CD14-positive monocyte (primary cell): ENCODE data around the gene CNTNAP2. TPM values are rescaled to one million over a fixed set of nuclear protein-coding genes. Genes with fewer than 3 reads are reported as not detected.

Experiments
- DNase-seq, 3 donors: peaks; one replicate each; pipeline ENCODE4 v3.0.0-alpha.2; 2011 to 2022
- H2AFZ ChIP-seq: 2 replicates; pipeline ENCODE4 v1.6.0; 2012; ENCODE audit warnings: mild to moderate bottlenecking, low read depth, low read length, inconsistent platforms; ENCODE audit not compliant: insufficient read depth, poor library complexity, severe bottlenecking
- H3K27ac ChIP-seq, 2 donors: 1 replicate in 1 of 2; 2 replicates in 1 of 2; pipeline ENCODE4 v1.5.1; 2012 to 2013; ENCODE audit warnings: low read length in 2 of 2, control low read depth in 1 of 2, inconsistent platforms in 1 of 2, low read depth in 1 of 2, mild to moderate bottlenecking in 1 of 2
- H3K27me3 ChIP-seq, 2 donors: one replicate each; pipeline versions ENCODE4 v1.6.0 to v1.6.1; 2011 to 2013; ENCODE audit warnings: low read length in 2 of 2; ENCODE audit not compliant: control insufficient read depth in 2 of 2, insufficient read depth in 2 of 2
- H3K36me3 ChIP-seq, 2 donors: replicated peaks in 1 of 2; 1 replicate in 1 of 2; 2 replicates in 1 of 2; pipeline versions ENCODE4 v1.5.1 to v1.6.1; 2012 to 2013; ENCODE audit warnings: low read length in 2 of 2, control low read depth in 1 of 2, inconsistent platforms in 1 of 2, mild to moderate bottlenecking in 1 of 2; ENCODE audit not compliant: insufficient read depth in 2 of 2, control insufficient read depth in 1 of 2
- H3K4me1 ChIP-seq, 2 donors: 1 replicate in 1 of 2; 2 replicates in 1 of 2; pipeline versions ENCODE4 v1.5.1 to v1.6.1; 2012 to 2013; ENCODE audit warnings: low read length in 2 of 2, control low read depth in 1 of 2, inconsistent platforms in 1 of 2, mild to moderate bottlenecking in 1 of 2, moderate library complexity in 1 of 2; ENCODE audit not compliant: insufficient read depth in 2 of 2, control insufficient read depth in 1 of 2
- H3K4me2 ChIP-seq: replicated peaks from 2 replicates; pipeline ENCODE3; 2012; ENCODE audit warnings: low read length, moderate library complexity, mild to moderate bottlenecking; ENCODE audit not compliant: poor library complexity, severe bottlenecking; ENCODE audit errors: extremely low read depth
- H3K4me3 ChIP-seq, 3 experiments: fragments of 200-600 bp in 1 of 3; sonication (generic) in 1 of 3; replicated peaks in 1 of 3; 1 replicate in 2 of 3; 2 replicates in 1 of 3; pipeline ENCODE4 v1.5.1; 2011 to 2013; ENCODE audit warnings: low read length in 3 of 3, mild to moderate bottlenecking in 3 of 3, control low read depth in 2 of 3, low read depth in 2 of 3, inconsistent platforms in 1 of 3, moderate library complexity in 1 of 3
- H3K79me2 ChIP-seq: 2 replicates; pipeline ENCODE4 v1.6.0; 2012; ENCODE audit warnings: mild to moderate bottlenecking, control low read depth, inconsistent platforms, low read length, moderate library complexity; ENCODE audit not compliant: insufficient read depth
- H3K9ac ChIP-seq: 2 replicates; pipeline ENCODE4 v1.6.0; 2017; ENCODE audit warnings: low read length, mild to moderate bottlenecking; ENCODE audit not compliant: insufficient read depth, poor library complexity, severe bottlenecking
- H3K9me3 ChIP-seq, 2 donors: replicated peaks in 1 of 2; 1 replicate in 1 of 2; 2 replicates in 1 of 2; pipeline versions ENCODE4 v1.5.1 to v1.6.1; 2012 to 2013; ENCODE audit warnings: low read length in 2 of 2, control low read depth in 1 of 2; ENCODE audit not compliant: control insufficient read depth in 1 of 2, insufficient read depth in 1 of 2
- H4K20me1 ChIP-seq: 2 replicates; pipeline ENCODE4 v1.6.0; 2012; ENCODE audit warnings: mild to moderate bottlenecking, low read length, control low read depth, moderate library complexity; ENCODE audit not compliant: insufficient read depth
- H3K27ac Mint-ChIP-seq, 7 donors: one replicate each; pipeline ENCODE4 v1.8.0; 2020; ENCODE audit warnings: mild to moderate bottlenecking in 7 of 7, mixed read lengths in 7 of 7, moderate library complexity in 6 of 7, inconsistent platforms in 2 of 7
- H3K27me3 Mint-ChIP-seq, 3 donors: one replicate each; pipeline ENCODE4 v1.8.0; 2021 to 2022; ENCODE audit warnings: low read depth in 3 of 3, mild to moderate bottlenecking in 3 of 3, mixed read lengths in 3 of 3, moderate library complexity in 3 of 3, inconsistent platforms in 1 of 3
- H3K36me3 Mint-ChIP-seq, 2 donors: one replicate each; pipeline ENCODE4 v1.8.0; 2020; ENCODE audit warnings: mixed read lengths in 2 of 2, inconsistent platforms in 1 of 2, mild to moderate bottlenecking in 1 of 2
- H3K4me1 Mint-ChIP-seq: one replicate; pipeline ENCODE4 v1.8.0; 2020; ENCODE audit warnings: mild to moderate bottlenecking, mixed read lengths
- H3K4me3 Mint-ChIP-seq, 2 donors: one replicate each; pipeline ENCODE4 v1.8.0; 2020; ENCODE audit warnings: mild to moderate bottlenecking in 2 of 2, mixed read lengths in 2 of 2, moderate library complexity in 1 of 2
- H3K9me3 Mint-ChIP-seq, 7 donors: one replicate each; pipeline ENCODE4 v1.8.0; 2020 to 2022; ENCODE audit warnings: mixed read lengths in 7 of 7, mild to moderate bottlenecking in 6 of 7, moderate library complexity in 6 of 7, inconsistent platforms in 2 of 7
- WGBS: methylation state at CpG from one replicate; pipeline ENCODE4 v1.1.5; 2013; ENCODE audit warnings: missing lambda C conversion rate; ENCODE audit not compliant: insufficient coverage; 5-methylcytosine and 5-hydroxymethylcytosine counted together
- intact Hi-C, 2 donors: fragments of 100-400 bp; cut with micrococcal nuclease; formaldehyde crosslinking; loops; one replicate each; pipeline versions ENCODE4 v1.15.0 to v1.15.1; 2023
- polyA plus RNA-seq, 3 donors: library from polyadenylated mRNA; depleted of rRNA in 1 of 3; unstranded in 2 of 3; stranded (reverse) in 1 of 3; fragments of 300-500 nt in 2 of 3; fragments of >200 nt in 1 of 3; fragmentation: Illumina TruSeq in 2 of 3; gene quantifications; 1 replicate in 2 of 3; 2 replicates in 1 of 3; pipeline ENCODE4 v1.2.3, GENCODE V29; 2012 to 2021
- TF ChIP-seq, protein P1 (sequence below): fragments of 200-600 bp; IDR thresholded peaks from one replicate; pipeline ENCODE4 v1.8.0; 2022; ENCODE audit warnings: antibody characterized with exemption, mild to moderate bottlenecking

The CNTNAP2 gene
- polyA plus RNA-seq, 3 donors: 0.01 TPM; not detected in 2

DNA sequence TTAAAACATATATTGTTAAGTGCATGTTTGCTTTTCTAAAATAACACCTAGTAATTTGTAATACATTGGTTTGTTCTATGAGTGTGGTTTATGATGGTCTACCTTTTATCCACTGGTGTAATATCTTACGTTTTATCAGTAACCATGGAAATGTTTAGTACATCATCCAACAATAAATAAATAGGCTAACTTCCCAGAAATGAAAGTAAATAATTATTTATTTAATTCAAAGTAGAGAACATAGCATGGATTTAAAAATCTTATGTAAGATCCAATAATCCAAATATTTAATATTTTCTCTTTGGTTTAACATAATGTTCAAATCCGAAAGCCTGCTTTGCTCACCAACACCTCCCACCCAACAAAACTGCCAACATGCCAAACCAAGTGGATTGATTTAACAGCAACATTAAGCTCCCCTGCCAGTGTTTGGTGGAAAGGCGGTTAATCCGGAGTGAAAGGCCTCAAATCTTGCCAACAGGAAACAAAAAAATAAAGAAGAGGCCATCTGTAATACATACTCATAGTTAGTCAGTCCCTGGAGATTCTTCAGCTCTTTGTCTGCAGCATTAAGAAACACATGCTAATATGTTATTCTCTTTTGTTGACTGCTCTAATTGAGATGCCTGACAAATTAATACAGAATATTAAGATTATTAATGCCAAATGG is 897.8 kb downstream of the CNTNAP2 start:
- H3K4me3 ChIP-seq: no peak overlapping the region
- H3K36me3 ChIP-seq: no peaks in the 10 kb centered on the region
- Mint-ChIP-seq H3K4me3 (no peak overlapping the region), H3K27ac (no peak overlapping the region), H3K4me1 (no peaks in the 10 kb centered on the region), H3K36me3 (no peaks in the 10 kb centered on the region), H3K9me3 (peaks cover 0 to 8% (median 2%) of the 10 kb centered on the region in 7 donors), H3K27me3 (no peaks in the 10 kb centered on the region)
- intact Hi-C loops: no loop called here
- 100% methylated on average over 2 of the region's 4 CpGs for WGBS
- H3K27ac ChIP-seq: no peak overlapping the region
- H4K20me1 ChIP-seq: no peaks in the 10 kb centered on the region
- H3K9ac ChIP-seq: no peak overlapping the region
- no peaks in the 10 kb centered on the region for H3K4me1 ChIP-seq
- H3K9me3 ChIP-seq: no peaks in the 10 kb centered on the region
- H3K27me3 ChIP-seq: no peaks in the 10 kb centered on the region
- TF ChIP-seq, protein P1, sequence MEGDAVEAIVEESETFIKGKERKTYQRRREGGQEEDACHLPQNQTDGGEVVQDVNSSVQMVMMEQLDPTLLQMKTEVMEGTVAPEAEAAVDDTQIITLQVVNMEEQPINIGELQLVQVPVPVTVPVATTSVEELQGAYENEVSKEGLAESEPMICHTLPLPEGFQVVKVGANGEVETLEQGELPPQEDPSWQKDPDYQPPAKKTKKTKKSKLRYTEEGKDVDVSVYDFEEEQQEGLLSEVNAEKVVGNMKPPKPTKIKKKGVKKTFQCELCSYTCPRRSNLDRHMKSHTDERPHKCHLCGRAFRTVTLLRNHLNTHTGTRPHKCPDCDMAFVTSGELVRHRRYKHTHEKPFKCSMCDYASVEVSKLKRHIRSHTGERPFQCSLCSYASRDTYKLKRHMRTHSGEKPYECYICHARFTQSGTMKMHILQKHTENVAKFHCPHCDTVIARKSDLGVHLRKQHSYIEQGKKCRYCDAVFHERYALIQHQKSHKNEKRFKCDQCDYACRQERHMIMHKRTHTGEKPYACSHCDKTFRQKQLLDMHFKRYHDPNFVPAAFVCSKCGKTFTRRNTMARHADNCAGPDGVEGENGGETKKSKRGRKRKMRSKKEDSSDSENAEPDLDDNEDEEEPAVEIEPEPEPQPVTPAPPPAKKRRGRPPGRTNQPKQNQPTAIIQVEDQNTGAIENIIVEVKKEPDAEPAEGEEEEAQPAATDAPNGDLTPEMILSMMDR: no peak
- no peak overlapping the region for H2AFZ ChIP-seq
- H3K79me2 ChIP-seq: no peaks in the 10 kb centered on the region
- no peak for DNase-seq
- no peak overlapping the region for H3K4me2 ChIP-seq

DNA sequence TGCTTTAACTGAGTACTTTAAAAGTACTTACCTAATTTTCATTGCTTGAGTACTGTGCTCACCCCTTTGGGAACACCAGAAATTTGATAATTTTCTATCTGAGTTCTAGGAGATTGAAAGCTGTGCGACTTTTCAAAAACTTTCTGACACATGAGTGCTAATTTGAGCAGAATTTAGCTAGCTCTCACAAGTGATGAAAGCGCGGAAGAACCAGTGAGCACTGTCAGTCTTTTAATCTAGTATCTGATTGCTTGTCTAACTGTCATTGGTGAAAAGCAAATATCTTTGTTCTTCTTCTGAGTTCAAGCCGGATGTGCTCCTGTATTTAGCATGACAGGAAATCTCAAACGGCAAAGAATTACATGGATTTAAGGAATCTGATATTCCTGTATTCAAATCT is 899.4 kb downstream of the CNTNAP2 start:
- H3K36me3 ChIP-seq: no peaks in the 10 kb centered on the region
- no peaks in the 10 kb centered on the region for H4K20me1 ChIP-seq

More for the DNA sequence above, 899.4 kb downstream of the CNTNAP2 start:
- H3K27ac ChIP-seq: no peak overlapping the region
- H3K4me1 Mint-ChIP-seq: no peaks in the 10 kb centered on the region
- no peak for DNase-seq
- intact Hi-C loops: no loop called here
- H3K27me3 Mint-ChIP-seq: no peaks in the 10 kb centered on the region
- H3K4me1 ChIP-seq: no peaks in the 10 kb centered on the region
- no peaks in the 10 kb centered on the region for H3K79me2 ChIP-seq
- H3K27ac Mint-ChIP-seq: no peak overlapping the region
- 100% methylated on average over 3 of the region's 5 CpGs for WGBS
- H3K36me3 Mint-ChIP-seq: no peaks in the 10 kb centered on the region
- no peak overlapping the region for H3K4me2 ChIP-seq
- no peaks in the 10 kb centered on the region for H3K9me3 ChIP-seq
- no peak overlapping the region for H2AFZ ChIP-seq
- H3K9me3 Mint-ChIP-seq: peaks cover 0 to 6% (median 0%) of the 10 kb centered on the region in 7 donors
- no peaks in the 10 kb centered on the region for H3K27me3 ChIP-seq
- no peak overlapping the region for H3K4me3 Mint-ChIP-seq
- TF ChIP-seq, protein P1: no peak
- H3K9ac ChIP-seq: no peak overlapping the region
- H3K4me3 ChIP-seq: no peak overlapping the region
